Stimulated activated CD8-positive, alpha-beta memory T cell treated with anti-CD3 and anti-CD28 coated beads, Interleukin-15, amount 100 ng/mL, for 1 hour (primary cell): ENCODE results near the gene KIAA0232.
"Not testable (repeated sequence)": the region's sequence is repeated elsewhere in the genome, so short reads cannot be mapped to it uniquely, and the experiment has no call there.

Experiments
- DNase-seq: peaks from one replicate; pipeline ENCODE4 v3.0.0-alpha.2; 2020; ENCODE audit warnings: low read depth

KIAA0232 gene

GRCh38 chr4:6756345-6756744, 26.2 kb upstream of the KIAA0232 start:
- DNase-seq: not testable (repeated sequence)

- DNase-seq: no peak
Observed at GRCh38 chr4:6758728-6759127, 23.8 kb upstream of the KIAA0232 start.

GRCh38 chr4:6760865-6761264, 21.7 kb upstream of the KIAA0232 start:
- no peak for DNase-seq

GRCh38 chr4:6761649-6762615, 20.6 kb upstream of the KIAA0232 start:
- peak; percentile 8 for DNase-seq

GRCh38 chr4:6763330-6763851, 19.1 kb upstream of the KIAA0232 start:
- no peak for DNase-seq

GRCh38 chr4:6764976-6765620, 17.4 kb upstream of the KIAA0232 start:
- no peak for DNase-seq

- DNase-seq: no peak
Observed at GRCh38 chr4:6765703-6766102, 16.8 kb upstream of the KIAA0232 start.

GRCh38 chr4:6767386-6767747, 15.2 kb upstream of the KIAA0232 start:
- no peak for DNase-seq

GRCh38 chr4:6767748-6768538, 14.6 kb upstream of the KIAA0232 start:
- DNase-seq: no peak

GRCh38 chr4:6768539-6768905, 14.0 kb upstream of the KIAA0232 start:
- DNase-seq: no peak

GRCh38 chr4:6769233-6769988, 13.1 kb upstream of the KIAA0232 start:
- no peak for DNase-seq

- DNase-seq: no peak
Observed at GRCh38 chr4:6769989-6770420, 12.5 kb upstream of the KIAA0232 start.

GRCh38 chr4:6770581-6771228, 11.8 kb upstream of the KIAA0232 start:
- DNase-seq: no peak

GRCh38 chr4:6771229-6771671, 11.3 kb upstream of the KIAA0232 start:
- no peak for DNase-seq

- no peak for DNase-seq
Observed at GRCh38 chr4:6772223-6772928, 10.2 kb upstream of the KIAA0232 start.

GRCh38 chr4:6773106-6773505, 9.4 kb upstream of the KIAA0232 start:
- no peak for DNase-seq

- no peak for DNase-seq
Observed at GRCh38 chr4:6773616-6774540, 8.6 kb upstream of the KIAA0232 start.

GRCh38 chr4:6775746-6776145, 6.8 kb upstream of the KIAA0232 start:
- DNase-seq: no peak
